SK-N-SH (cell line): ENCODE measurements around the gene GDF9. TPM values are rescaled to one million over a fixed set of nuclear protein-coding genes. Genes with fewer than 3 reads are reported as not detected.

Source experiments
- CTCF ChIA-PET: fragments of 300-600, 350-600 bp; formaldehyde crosslinking; extraction: SDS; loops from one replicate; lab custom pipeline; 2021; lab: Yijun Ruan, JAX
- POLR2A ChIA-PET: fragments of 350-600 bp; sonication (Branson Sonifier 250); formaldehyde crosslinking; extraction: SDS; loops from one replicate; lab custom pipeline; 2020; ENCODE audit warnings: antibody characterized with exemption, inconsistent platforms; lab: Yijun Ruan, JAX
- DNase-seq: peaks from one replicate; pipeline ENCODE4 v3.0.0; 2012
- H2AFZ ChIP-seq: fragments of 200-600 bp; sonication (generic); 2 replicates; pipeline ENCODE4 v1.8.1; 2016; ENCODE audit warnings: antibody characterized with exemption, mild to moderate bottlenecking, low read depth
- H3F3A ChIP-seq: fragments of 200-600 bp; sonication (generic); replicated peaks from 2 replicates; pipeline ENCODE3; 2016; ENCODE audit warnings: antibody characterized with exemption, mild to moderate bottlenecking; ENCODE audit not compliant: insufficient read depth
- H3K27ac ChIP-seq, 2 experiments: fragments of 200-500 bp in 1 of 2; fragments of 200-600 bp in 1 of 2; sonication (Bioruptor generic) in 1 of 2; sonication (generic), shearing (Covaris generic) in 1 of 2; 2 replicates each; pipeline versions ENCODE4 v1.5.1 to v1.6.1; 2014 to 2016; ENCODE audit warnings: low read depth in 2 of 2, inconsistent platforms in 1 of 2, low read length in 1 of 2, mild to moderate bottlenecking in 1 of 2, mixed read lengths in 1 of 2
- H3K27me3 ChIP-seq: fragments of 200-600 bp; sonication (generic), shearing (Covaris generic); 2 replicates; pipeline ENCODE4 v1.6.1; 2016; ENCODE audit warnings: mixed run types; ENCODE audit not compliant: insufficient read depth
- H3K36me3 ChIP-seq, 2 experiments: fragments of 200-500 bp in 1 of 2; fragments of 200-600 bp in 1 of 2; sonication (Bioruptor generic) in 1 of 2; sonication (generic) in 1 of 2; replicated peaks in 1 of 2; 2 replicates each; pipeline versions ENCODE3 to v1.5.1; 2014 to 2016; ENCODE audit warnings: low read length in 1 of 2, mild to moderate bottlenecking in 1 of 2; ENCODE audit not compliant: insufficient read depth in 2 of 2, control insufficient read depth in 1 of 2
- H3K4me1 ChIP-seq, 2 experiments: fragments of 200-500 bp in 1 of 2; fragments of 200-600 bp in 1 of 2; sonication (Bioruptor generic) in 1 of 2; sonication (generic), shearing (Covaris generic) in 1 of 2; 2 replicates each; pipeline versions ENCODE4 v1.5.1 to v1.6.1; 2014 to 2016; ENCODE audit warnings: low read depth in 1 of 2, low read length in 1 of 2, mixed run types in 1 of 2; ENCODE audit not compliant: insufficient read depth in 2 of 2, control insufficient read depth in 1 of 2
- H3K4me2 ChIP-seq: fragments of 200-600 bp; sonication (generic), shearing (Covaris generic); 2 replicates; pipeline ENCODE4 v1.6.1; 2017; ENCODE audit warnings: mixed run types
- H3K4me3 ChIP-seq, 2 experiments: fragments of 200-500 bp in 1 of 2; fragments of 200-600 bp in 1 of 2; sonication (Bioruptor generic) in 1 of 2; sonication (generic), shearing (Covaris generic) in 1 of 2; 2 replicates each; pipeline versions ENCODE4 v1.5.1 to v1.8.1; 2014 to 2016; ENCODE audit warnings: low read depth in 2 of 2, inconsistent platforms in 1 of 2, low read length in 1 of 2, mild to moderate bottlenecking in 1 of 2, mixed read lengths in 1 of 2, moderate library complexity in 1 of 2
- H3K79me2 ChIP-seq: fragments of 200-600 bp; sonication (generic); 2 replicates; pipeline ENCODE4 v1.8.1; 2017; ENCODE audit warnings: mild to moderate bottlenecking; ENCODE audit not compliant: insufficient read depth
- H3K9ac ChIP-seq: fragments of 200-600 bp; sonication (generic); 2 replicates; pipeline ENCODE4 v1.6.1; 2017; ENCODE audit warnings: mixed run types
- H3K9me2 ChIP-seq: fragments of 200-600 bp; sonication (generic); 2 replicates; pipeline ENCODE4 v1.6.1; 2017; ENCODE audit warnings: mixed run types
- H3K9me3 ChIP-seq: fragments of 200-600 bp; sonication (generic); 2 replicates; pipeline ENCODE4 v1.6.1; 2017; ENCODE audit warnings: mixed run types, mild to moderate bottlenecking, moderate library complexity
- H4K20me1 ChIP-seq: fragments of 200-600 bp; sonication (generic); 2 replicates; pipeline ENCODE4 v1.6.1; 2017; ENCODE audit warnings: mild to moderate bottlenecking, mixed run types; ENCODE audit not compliant: insufficient read depth
- CTCF ChIP-seq: fragments of 200-600 bp; sonication (generic); IDR thresholded peaks from 2 replicates; pipeline ENCODE4 v1.6.1; 2017; ENCODE audit warnings: antibody characterized with exemption, mild to moderate bottlenecking, moderate library complexity
- EZH2phosphoT487 ChIP-seq: fragments of 200-600 bp; sonication (generic); IDR thresholded peaks from 2 replicates; pipeline ENCODE4 v1.6.1; 2017; ENCODE audit warnings: low read depth, mixed run types, mild to moderate bottlenecking, antibody characterized with exemption, moderate library complexity, borderline replicate concordance
- FOSL2 ChIP-seq: IDR thresholded peaks from 2 replicates; pipeline ENCODE4 v1.4.0; 2012; ENCODE audit warnings: low read depth, mild to moderate bottlenecking, moderate library complexity, borderline replicate concordance
- FOXM1 ChIP-seq: IDR thresholded peaks from 2 replicates; pipeline ENCODE4 v1.4.0; 2012; ENCODE audit warnings: low read depth, mild to moderate bottlenecking
- GABPA ChIP-seq: IDR thresholded peaks from 2 replicates; pipeline ENCODE4 v1.4.0; 2012; ENCODE audit warnings: low read depth, mild to moderate bottlenecking
- GATA2 ChIP-seq: sonication (generic); formaldehyde crosslinking; IDR thresholded peaks from 2 replicates; pipeline ENCODE4 v1.5.0; 2020; ENCODE audit warnings: mild to moderate bottlenecking, missing genetic modification reagents
- IRF3 ChIP-seq: fragments of 150-350 bp; IDR thresholded peaks from 2 replicates; pipeline ENCODE4 v1.6.1; 2016; ENCODE audit warnings: mild to moderate bottlenecking, low read depth, low read length
- NFIC ChIP-seq: IDR thresholded peaks from 2 replicates; pipeline ENCODE4 v1.4.0; 2012; ENCODE audit warnings: borderline replicate concordance
- RXRA ChIP-seq: IDR thresholded peaks from 2 replicates; pipeline ENCODE4 v1.4.0; 2012; ENCODE audit warnings: low read depth, mild to moderate bottlenecking, borderline replicate concordance
- TAF1 ChIP-seq: IDR thresholded peaks from 2 replicates; pipeline ENCODE4 v1.6.1; 2012; ENCODE audit warnings: low read depth, mild to moderate bottlenecking, low read length, moderate library complexity, borderline replicate concordance
- TCF12 ChIP-seq: IDR thresholded peaks from 2 replicates; pipeline ENCODE4 v1.4.0; 2012
- TEAD4 ChIP-seq: IDR thresholded peaks from 2 replicates; pipeline ENCODE4 v1.4.0; 2012; ENCODE audit warnings: mild to moderate bottlenecking, borderline replicate concordance; ENCODE audit not compliant: insufficient read depth
- USF1 ChIP-seq: IDR thresholded peaks from 2 replicates; pipeline ENCODE4 v1.4.0; 2012; ENCODE audit warnings: low read depth, borderline replicate concordance
- ZBTB33 ChIP-seq: IDR thresholded peaks from 2 replicates; pipeline ENCODE4 v1.4.0; 2012; ENCODE audit warnings: low read depth, borderline replicate concordance
- WGBS: methylation state at CpG from one replicate; pipeline ENCODE4 v1.1.6; 2017; ENCODE audit warnings: low lambda C conversion rate; 5-methylcytosine and 5-hydroxymethylcytosine counted together
- polyA plus RNA-seq, 3 experiments: library from polyadenylated mRNA; depleted of rRNA; stranded (reverse); fragments of >200 nt; gene quantifications; 2 replicates each; pipeline ENCODE4 v1.2.3, GENCODE V29; 2012

Gene GDF9
- polyA plus RNA-seq, 1 of the 3 experiments (the other 2 are of a cell fraction): 0.82 TPM

GRCh38 chr5:132901036-132901435, 34.8 kb upstream of the GDF9 start:
- Histone ChIP-seq H3K9me2 (no peaks in the 10 kb centered on the region), H3K4me1 (no peaks in the 10 kb centered on the region; a peak in 1 of 4 replicates), H3K9me3 (no peaks in the 10 kb centered on the region), H3F3A (peaks cover 16% of the 10 kb centered on the region), H2AFZ (no peak overlapping the region), H3K27ac (no peak overlapping the region), H3K4me3 (no peak overlapping the region), H4K20me1 (peaks cover 18% of the 10 kb centered on the region), H3K27me3 (no peaks in the 10 kb centered on the region), H3K36me3 (peaks cover 49 to 81% of the 10 kb centered on the region in 2 experiments), H3K79me2 (peaks cover 75% of the 10 kb centered on the region), H3K9ac (no peak overlapping the region), H3K4me2 (no peak overlapping the region)
- 90% methylated on average over 4 of the region's 4 CpGs for WGBS
- POLR2A ChIA-PET: no interaction called here
- TF ChIP-seq GATA2 (CRISPR knock-in tag) (no peak), TAF1 (no peak), ZBTB33 (no peak), GABPA (no peak), TEAD4 (no peak)
- CTCF ChIA-PET: interaction anchor here (1.8 kb wide), 1 partner anchor 18 kb away, joined by 9 read pairs; no protein-coding TSS in a partner anchor
- DNase-seq: no peak

GRCh38 chr5:132898094-132898493, 31.8 kb upstream of the GDF9 start:
- Histone ChIP-seq H3K27ac (no peak overlapping the region), H3K4me1 (no peaks in the 10 kb centered on the region), H4K20me1 (peaks cover 10% of the 10 kb centered on the region; the same call in 1 of the 2 replicates), H2AFZ (no peak overlapping the region), H3K9me2 (no peaks in the 10 kb centered on the region), H3K79me2 (peaks cover 69% of the 10 kb centered on the region), H3K4me3 (no peak overlapping the region), H3K9ac (no peak overlapping the region), H3F3A (peaks cover 11% of the 10 kb centered on the region), H3K27me3 (no peaks in the 10 kb centered on the region), H3K4me2 (no peak overlapping the region), H3K36me3 (peaks cover 71 to 94% of the 10 kb centered on the region in 2 experiments), H3K9me3 (no peaks in the 10 kb centered on the region)
- ChIA-PET POLR2A (no interaction called here), CTCF (interaction anchor here (1.2 kb wide), 1 partner anchor 15 kb away, joined by 3 read pairs; no protein-coding TSS in a partner anchor)
- DNase-seq: no peak
- WGBS: 74% methylated on average over 3 of the region's 3 CpGs
- TF ChIP-seq EZH2phosphoT487 (no peak), FOXM1 (no peak), FOSL2 (no peak), IRF3 (no peak), TCF12 (no peak), CTCF (no peak), NFIC (no peak), RXRA (no peak), TEAD4 (no peak), GATA2 (CRISPR knock-in tag) (no peak), TAF1 (no peak), USF1 (no peak)
